K562 (cell line): ENCODE measurements around the gene PTPRM. TPM values are rescaled to one million over a fixed set of nuclear protein-coding genes. Genes with fewer than 3 reads are reported as not detected.

ENCODE experiments used
- ATAC-seq: fragments of 200-7000 bp; cut with Tn5 transposase; 3 replicates; pipeline ENCODE4 v1.9.1; 2020; ENCODE audit warnings: moderate library complexity
- BruUV-seq: library from RNA; stranded (reverse); fragments of 400-500 nt; replicated peaks from 2 replicates; lab custom pipeline; 2021; lab: Mats Ljungman, UMichigan
- CTCF ChIA-PET: fragments of 300-600 bp; formaldehyde crosslinking; extraction: SDS; loops from one replicate; lab custom pipeline; 2021; ENCODE audit warnings: low intra/inter-chr PET ratio; lab: Yijun Ruan, JAX
- POLR2A ChIA-PET: fragments of 300-600, 350-650 bp; sonication (Branson Sonifier 250); formaldehyde crosslinking; extraction: SDS; loops from one replicate; lab custom pipeline; 2021; ENCODE audit warnings: antibody characterized with exemption, inconsistent platforms; lab: Yijun Ruan, JAX
- DNase-seq, 4 experiments: peaks; one replicate each; pipeline versions ENCODE4 v3.0.0 to v3.0.0-alpha.2; 2011 to 2018; ENCODE audit warnings: low spot score in 3 of 4, mixed read lengths in 3 of 4; ENCODE audit errors: extremely low read depth in 1 of 4
- FAIRE-seq: peaks from 2 replicates; lab custom pipeline; 2011; peaks lifted over from hg19 to GRCh38; lab: Jason Lieb, UNC
- H2AFZ ChIP-seq: 2 replicates; pipeline ENCODE4 v1.6.0; 2011; ENCODE audit warnings: low read depth, low read length, control low read depth, inconsistent platforms
- H3K27ac ChIP-seq: fragments of 200-600 bp; 3 replicates; pipeline ENCODE4 v1.8.0; 2011; ENCODE audit warnings: low read depth, mild to moderate bottlenecking, control low read depth, inconsistent platforms, low read length, moderate library complexity, mixed read lengths; ENCODE audit errors: extremely low read depth
- H3K27me3 ChIP-seq, 2 experiments: fragments of 300-600 bp in 1 of 2; 2 replicates in 1 of 2; 3 replicates in 1 of 2; pipeline versions ENCODE4 v1.6.0 to v1.8.0; 2011; ENCODE audit warnings: inconsistent platforms in 2 of 2, low read length in 2 of 2, mild to moderate bottlenecking in 1 of 2, mixed read lengths in 1 of 2, moderate library complexity in 1 of 2; ENCODE audit not compliant: control insufficient read depth in 2 of 2, insufficient read depth in 2 of 2
- H3K36me3 ChIP-seq: fragments of 300-600 bp; 3 replicates; pipeline ENCODE4 v1.8.0; 2011; ENCODE audit warnings: mild to moderate bottlenecking, low read length, inconsistent platforms; ENCODE audit not compliant: control insufficient read depth, insufficient read depth
- H3K4me1 ChIP-seq, 2 experiments: fragments of 200-600 bp in 1 of 2; replicated peaks in 1 of 2; 2 replicates in 1 of 2; 3 replicates in 1 of 2; pipeline versions ENCODE4 v1.5.1 to v1.8.0; 2011; ENCODE audit warnings: inconsistent platforms in 2 of 2, low read length in 2 of 2, mild to moderate bottlenecking in 1 of 2, mixed read lengths in 1 of 2, moderate library complexity in 1 of 2; ENCODE audit not compliant: control insufficient read depth in 2 of 2, insufficient read depth in 2 of 2
- H3K4me2 ChIP-seq: 2 replicates; pipeline ENCODE4 v1.6.1; 2011; ENCODE audit warnings: low read length, control low read depth, inconsistent platforms, mixed read lengths; ENCODE audit not compliant: insufficient read depth
- H3K4me3 ChIP-seq: fragments of 200-600 bp; sonication (generic), shearing (Covaris generic); 2 replicates; pipeline ENCODE4 v1.5.1; 2016; ENCODE audit warnings: control low read depth, inconsistent platforms
- H3K79me2 ChIP-seq: fragments of 200-600 bp; 3 replicates; pipeline ENCODE4 v1.8.0; 2011; ENCODE audit warnings: low read length, inconsistent platforms; ENCODE audit not compliant: control insufficient read depth, insufficient read depth
- H3K9ac ChIP-seq, 2 experiments: 2 replicates each; pipeline versions ENCODE4 v1.6.0 to v1.6.1; 2011; ENCODE audit warnings: low read depth in 2 of 2, low read length in 2 of 2, control low read depth in 1 of 2, inconsistent platforms in 1 of 2, mild to moderate bottlenecking in 1 of 2, mixed read lengths in 1 of 2; ENCODE audit not compliant: insufficient read depth in 1 of 2
- H3K9me1 ChIP-seq: one replicate; pipeline ENCODE4 v1.6.0; 2011; ENCODE audit warnings: inconsistent platforms, mild to moderate bottlenecking, low read length, moderate library complexity; ENCODE audit not compliant: control insufficient read depth, insufficient read depth
- H3K9me3 ChIP-seq: replicated peaks from 2 replicates; pipeline ENCODE4 v1.5.1; 2011; ENCODE audit warnings: low read depth, low read length, inconsistent platforms; ENCODE audit not compliant: control insufficient read depth, insufficient read depth
- H4K20me1 ChIP-seq: replicated peaks from 2 replicates; pipeline ENCODE4 v1.6.1; 2011; ENCODE audit warnings: low read length, inconsistent platforms, mixed read lengths; ENCODE audit not compliant: control insufficient read depth, insufficient read depth
- ARID2 ChIP-seq: fragments of 450-650 bp; IDR thresholded peaks from 2 replicates; pipeline ENCODE4 v1.6.1; 2017; ENCODE audit warnings: antibody characterized with exemption, mild to moderate bottlenecking
- ARNT ChIP-seq, 2 experiments: fragments of 450-650 bp; IDR thresholded peaks; 2 replicates each; pipeline ENCODE4 v1.6.1; 2016; ENCODE audit warnings: mild to moderate bottlenecking in 1 of 2
- E2F3 ChIP-seq: fragments of 250-450 bp; sonication (Bioruptor Pico); IDR thresholded peaks from 2 replicates; pipeline ENCODE4 v1.4.0; 2020; ENCODE audit warnings: mild to moderate bottlenecking
- HDAC1 ChIP-seq, 2 experiments: fragments of 450-650 bp; IDR thresholded peaks; 2 replicates each; pipeline ENCODE4 v1.6.1; 2016 to 2017; ENCODE audit warnings: inconsistent platforms in 1 of 2, mild to moderate bottlenecking in 1 of 2, moderate library complexity in 1 of 2
- MEF2D ChIP-seq: conservative IDR thresholded peaks from 2 replicates; pipeline ENCODE4 v1.6.1; 2016; ENCODE audit warnings: low read depth, missing genetic modification characterization, missing compliant biosample characterization
- PCBP2 ChIP-seq: fragments of 200-400 bp; formaldehyde crosslinking; IDR thresholded peaks from 2 replicates; pipeline ENCODE4 v1.6.1; 2018; ENCODE audit warnings: low read length, low read depth, mild to moderate bottlenecking, moderate library complexity; ENCODE audit not compliant: poor library complexity, severe bottlenecking
- POLR2A ChIP-seq: fragments of 450-650 bp; conservative IDR thresholded peaks from 2 replicates; pipeline ENCODE4 v1.6.1; 2016
- PRPF4 ChIP-seq: fragments of 200-400 bp; formaldehyde crosslinking; IDR thresholded peaks from one replicate; pipeline ENCODE4 v1.6.1; 2017; ENCODE audit warnings: low read length, low read depth, mild to moderate bottlenecking; ENCODE audit not compliant: insufficient read depth, poor library complexity, severe bottlenecking
- SLC30A9 ChIP-seq: fragments of 250-450 bp; sonication (Bioruptor Pico); IDR thresholded peaks from 2 replicates; pipeline ENCODE4 v1.8.0; 2022; ENCODE audit warnings: mild to moderate bottlenecking, moderate library complexity
- SMAD1 ChIP-seq: fragments of 150-350 bp; IDR thresholded peaks from 2 replicates; pipeline ENCODE4 v1.6.1; 2014; ENCODE audit warnings: low read length, low read depth; ENCODE audit not compliant: partially characterized antibody
- SPI1 ChIP-seq: IDR thresholded peaks from 2 replicates; pipeline ENCODE4 v1.6.1; 2011; ENCODE audit warnings: low read depth, low read length, control low read depth, borderline replicate concordance
- TEAD4 ChIP-seq, 2 experiments: sonication (generic) in 1 of 2; formaldehyde crosslinking in 1 of 2; IDR thresholded peaks; 2 replicates each; pipeline versions ENCODE4 v1.6.1 to v1.8.0; 2012 to 2022; ENCODE audit warnings: borderline replicate concordance in 1 of 2, inconsistent platforms in 1 of 2, low read length in 1 of 2, mild to moderate bottlenecking in 1 of 2, missing genetic modification reagents in 1 of 2
- U2AF2 ChIP-seq: fragments of 200-400 bp; formaldehyde crosslinking; optimal IDR thresholded peaks from 2 replicates; pipeline ENCODE3; 2017; ENCODE audit warnings: low read depth, mild to moderate bottlenecking, low read length
- ZNF165 ChIP-seq: fragments of 250-450 bp; sonication (Bioruptor Pico); IDR thresholded peaks from 2 replicates; pipeline ENCODE4 v1.4.0; 2020; ENCODE audit warnings: borderline replicate concordance
- ZNF212 ChIP-seq: fragments of 450-650 bp; formaldehyde crosslinking; IDR thresholded peaks from 2 replicates; pipeline ENCODE4 v1.4.0; 2020; ENCODE audit warnings: mild to moderate bottlenecking
- ZNF551 ChIP-seq: fragments of 250-450 bp; sonication (Bioruptor Pico); IDR thresholded peaks from 2 replicates; pipeline ENCODE4 v1.5.0; 2021; ENCODE audit warnings: mild to moderate bottlenecking, moderate library complexity
- ZNF76 ChIP-seq: fragments of 250-450 bp; sonication (Bioruptor Pico); IDR thresholded peaks from 2 replicates; pipeline ENCODE4 v1.4.0; 2020; ENCODE audit warnings: mild to moderate bottlenecking, moderate library complexity, borderline replicate concordance
- ZNF77 ChIP-seq: fragments of 250-450 bp; sonication (Bioruptor Pico); IDR thresholded peaks from 2 replicates; pipeline ENCODE4 v1.5.0; 2020
- WGBS: fragments of 100-300 bp; shearing (Covaris generic); methylation state at CpG from one replicate; pipeline ENCODE4 v1.1.6; 2016; ENCODE audit warnings: low coverage, mixed read lengths; ENCODE audit not compliant: insufficient coverage; ENCODE audit errors: missing lambda C conversion rate; 5-methylcytosine and 5-hydroxymethylcytosine counted together
- in situ Hi-C: fragments of 300-500 bp; cut with MboI; formaldehyde crosslinking; loops from 4 replicates; pipeline ENCODE4 v1.15.0; 2018; ENCODE audit warnings: inconsistent platforms, mixed read lengths
- intact Hi-C: fragments of 100-400 bp; cut with micrococcal nuclease; formaldehyde crosslinking; loops from 2 replicates; pipeline ENCODE4 v1.14.2; 2022
- polyA plus RNA-seq, 8 experiments: library from polyadenylated mRNA; depleted of rRNA in 4 of 8; stranded (reverse) in 5 of 8; unstranded in 3 of 8; fragments of >200 nt; fragmentation: Nextera tagmentation in 2 of 8; fragmentation: Illumina TruSeq in 1 of 8; extraction: Ambion mirVana in 2 of 8; extraction: Trizol in 1 of 8; gene quantifications; 2 replicates each; pipeline versions ENCODE4 v1.2.1 to v1.2.3, GENCODE V29; 2011 to 2014; ENCODE audit warnings: inconsistent platforms in 1 of 8, missing spikeins in 1 of 8
- total RNA-seq, 7 experiments: library from RNA; depleted of rRNA in 6 of 7; stranded (reverse); fragments of >200 nt in 6 of 7; fragmentation: Illumina TruSeq in 2 of 7; extraction: Trizol in 2 of 7; gene quantifications; 2 replicates each; pipeline versions ENCODE4 v1.2.1 to v1.2.3, GENCODE V29; 2011 to 2021; ENCODE audit warnings: low replicate concordance in 1 of 7
- TF ChIP-seq, protein P1 (sequence below): fragments of 250-450 bp; sonication (Bioruptor Pico); IDR thresholded peaks from 2 replicates; pipeline ENCODE4 v1.5.0; 2020; ENCODE audit warnings: mild to moderate bottlenecking

PTPRM gene
- total and polyA plus RNA-seq, 9 of the 15 experiments (the other 6 are each of a cell fraction or from before 2014, with no cell fraction given), result 0.03 to 0.16 (median 0.08) TPM; not detected in 3

DNA sequence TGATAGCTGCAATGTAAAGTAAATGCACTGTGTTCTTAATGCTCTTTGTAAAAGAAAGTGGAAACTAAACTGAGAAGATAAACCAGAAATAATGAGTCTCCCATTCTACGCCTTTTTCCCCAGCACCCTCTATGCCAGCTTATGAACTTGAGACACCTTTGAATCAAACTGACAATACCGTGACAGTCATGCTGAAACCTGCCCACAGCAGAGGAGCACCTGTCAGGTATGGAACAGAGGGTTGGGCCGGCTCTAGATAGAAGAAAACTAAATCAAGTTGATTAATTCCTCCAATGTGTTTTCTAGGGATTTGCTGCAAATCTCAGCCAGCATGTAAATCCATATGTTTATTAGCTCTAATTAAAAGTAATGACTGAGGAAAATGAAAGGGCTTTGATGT, 521.5 kb downstream of the PTPRM start:
- H3K27me3 ChIP-seq, result no peaks in the 10 kb centered on the region
- ATAC-seq (no peak), FAIRE-seq (no peak), DNase-seq (no peak)
- no peaks in the 10 kb centered on the region for H3K9me3 ChIP-seq
- no peak overlapping the region for H3K9ac ChIP-seq
- H3K9me1 ChIP-seq, result no peaks in the 10 kb centered on the region
- no peak overlapping the region for H3K4me3 ChIP-seq
- in situ Hi-C loops, result no loop called here
- TF ChIP-seq PCBP2 (no peak), ARNT (IDR thresholded peaks at IDR 0.05) (no peak), PRPF4 (no peak), ZNF76 (CRISPR knock-in tag) (no peak), HDAC1 (IDR thresholded peaks at IDR 0.05) (no peak), TEAD4 (IDR thresholded peaks at IDR 0.05; ENCODE audit: low read length) (no peak), TEAD4 (CRISPR knock-in tag; IDR thresholded peaks at IDR 0.05; ENCODE audit: borderline replicate concordance) (no peak), ZNF165 (no peak), ARID2 (no peak), ZNF551 (CRISPR knock-in tag) (no peak), SLC30A9 (CRISPR knock-in tag) (no peak), ZNF212 (no peak), U2AF2 (no peak), E2F3 (CRISPR knock-in tag) (no peak), POLR2A (no peak), MEF2D (tag) (no peak), SMAD1 (no peak), SPI1 (no peak), ZNF77 (CRISPR knock-in tag) (no peak)
- TF ChIP-seq, protein P1, sequence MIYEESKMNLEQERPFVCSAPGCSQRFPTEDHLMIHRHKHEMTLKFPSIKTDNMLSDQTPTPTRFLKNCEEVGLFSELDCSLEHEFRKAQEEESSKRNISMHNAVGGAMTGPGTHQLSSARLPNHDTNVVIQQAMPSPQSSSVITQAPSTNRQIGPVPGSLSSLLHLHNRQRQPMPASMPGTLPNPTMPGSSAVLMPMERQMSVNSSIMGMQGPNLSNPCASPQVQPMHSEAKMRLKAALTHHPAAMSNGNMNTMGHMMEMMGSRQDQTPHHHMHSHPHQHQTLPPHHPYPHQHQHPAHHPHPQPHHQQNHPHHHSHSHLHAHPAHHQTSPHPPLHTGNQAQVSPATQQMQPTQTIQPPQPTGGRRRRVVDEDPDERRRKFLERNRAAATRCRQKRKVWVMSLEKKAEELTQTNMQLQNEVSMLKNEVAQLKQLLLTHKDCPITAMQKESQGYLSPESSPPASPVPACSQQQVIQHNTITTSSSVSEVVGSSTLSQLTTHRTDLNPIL, result no peak
- ChIA-PET POLR2A (no interaction called here), CTCF (no interaction called here)
- intact Hi-C loops, result no loop called here
- BruUV-seq, result no TSS peak
- no peak overlapping the region for H3K4me2 ChIP-seq
- H3K4me1 ChIP-seq, result no peaks in the 10 kb centered on the region
- H3K36me3 ChIP-seq, result no peaks in the 10 kb centered on the region
- H4K20me1 ChIP-seq, result no peaks in the 10 kb centered on the region
- no peak overlapping the region for H3K27ac ChIP-seq
- H2AFZ ChIP-seq, result no peak overlapping the region
- no peaks in the 10 kb centered on the region for H3K79me2 ChIP-seq
- 1% methylated on average over 3 of the region's 3 CpGs for WGBS
